RWPE2 (cell line): ENCODE data around the gene FILIP1.

Source experiments
- ATAC-seq: fragments of 200-7000 bp; cut with Tn5 transposase; 3 replicates; pipeline ENCODE4 v1.9.1; 2021; ENCODE audit warnings: low read depth
- DNase-seq: peaks from one replicate; pipeline ENCODE4 v3.0.0-alpha.2; 2020; ENCODE audit warnings: low spot score
- H3K27ac ChIP-seq: fragments of 450-650 bp; 2 replicates; pipeline ENCODE4 v1.5.1; 2017; ENCODE audit warnings: mild to moderate bottlenecking; ENCODE audit not compliant: poor library complexity, severe bottlenecking
- H3K27me3 ChIP-seq: fragments of 250-450 bp; sonication (Bioruptor Pico); 2 replicates; pipeline ENCODE4 v1.5.1; 2021; ENCODE audit warnings: mild to moderate bottlenecking, moderate library complexity; ENCODE audit not compliant: insufficient read depth, poor library complexity, severe bottlenecking
- H3K36me3 ChIP-seq: fragments of 250-450 bp; sonication (Bioruptor Pico); 2 replicates; pipeline ENCODE4 v1.5.1; 2020; ENCODE audit warnings: low read depth, mild to moderate bottlenecking, moderate library complexity
- H3K4me1 ChIP-seq: fragments of 250-450 bp; sonication (Bioruptor Pico); 2 replicates; pipeline ENCODE4 v1.5.1; 2021; ENCODE audit warnings: mild to moderate bottlenecking, moderate library complexity; ENCODE audit not compliant: insufficient read depth, poor library complexity, severe bottlenecking
- H3K4me3 ChIP-seq: fragments of 250-450 bp; sonication (Bioruptor Pico); 2 replicates; pipeline ENCODE4 v1.5.1; 2021; ENCODE audit warnings: mild to moderate bottlenecking, moderate library complexity; ENCODE audit not compliant: severe bottlenecking
- H3K9me3 ChIP-seq: fragments of 250-450 bp; sonication (Bioruptor Pico); 2 replicates; pipeline ENCODE4 v1.5.1; 2021; ENCODE audit warnings: mild to moderate bottlenecking, moderate library complexity; ENCODE audit not compliant: severe bottlenecking
- CTCF ChIP-seq: fragments of 450-650 bp; IDR thresholded peaks from one replicate; pipeline ENCODE4 v1.5.1; 2017; ENCODE audit warnings: mild to moderate bottlenecking, moderate library complexity; ENCODE audit not compliant: poor library complexity, severe bottlenecking

The FILIP1 gene

GRCh38 chr6:75467284-75467683 is 26.3 kb downstream of the FILIP1 start:
- no peak overlapping the region for H3K27ac ChIP-seq
- no peaks in the 10 kb centered on the region for H3K36me3 ChIP-seq
- no peak overlapping the region for H3K4me3 ChIP-seq
- H3K4me1 ChIP-seq, result no peaks in the 10 kb centered on the region
- H3K27me3 ChIP-seq, result no peaks in the 10 kb centered on the region
- no peaks in the 10 kb centered on the region for H3K9me3 ChIP-seq
- DNase-seq (no peak), ATAC-seq (no peak)
- no peak for TF ChIP-seq CTCF

GRCh38 chr6:75466636-75467035 is 27.0 kb downstream of the FILIP1 start:
- no peaks in the 10 kb centered on the region for H3K4me1 ChIP-seq
- H3K9me3 ChIP-seq, result no peaks in the 10 kb centered on the region
- H3K36me3 ChIP-seq, result no peaks in the 10 kb centered on the region
- DNase-seq, result no peak
- no peak for TF ChIP-seq CTCF
- no peak overlapping the region for H3K4me3 ChIP-seq
- no peak for ATAC-seq
- no peaks in the 10 kb centered on the region for H3K27me3 ChIP-seq
- no peak overlapping the region for H3K27ac ChIP-seq

- Histone ChIP-seq H3K27ac (no peak overlapping the region), H3K4me3 (no peak overlapping the region), H3K27me3 (no peaks in the 10 kb centered on the region), H3K4me1 (no peaks in the 10 kb centered on the region), H3K36me3 (no peaks in the 10 kb centered on the region), H3K9me3 (no peaks in the 10 kb centered on the region)
- ATAC-seq, result no peak
- no peak for TF ChIP-seq CTCF
- DNase-seq, result no peak
Observed at GRCh38 chr6:75463908-75464307, 29.7 kb downstream of the FILIP1 start.

DNA sequence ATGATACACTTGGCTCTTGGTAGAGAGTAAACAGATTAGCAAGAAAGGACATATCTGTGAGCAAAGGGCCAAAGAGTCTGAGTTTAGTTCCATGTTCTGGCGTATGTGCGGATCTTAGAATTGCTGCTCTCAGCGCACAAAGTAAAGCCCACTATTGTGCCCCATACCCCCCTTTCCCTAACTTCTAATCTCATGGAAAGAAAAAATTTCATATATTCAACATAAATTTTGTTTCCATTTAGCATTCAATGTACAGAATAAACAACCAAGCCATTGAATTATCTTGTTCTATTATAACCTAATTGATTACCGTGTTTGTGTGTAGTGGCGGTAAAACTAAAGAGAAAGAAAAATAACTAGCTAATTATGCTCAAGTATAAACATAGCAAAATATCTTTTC is 30.5 kb downstream of the FILIP1 start:
- no peaks in the 10 kb centered on the region for H3K9me3 ChIP-seq
- no peak for ATAC-seq
- H3K4me3 ChIP-seq, result no peak overlapping the region
- no peak for DNase-seq
- no peaks in the 10 kb centered on the region for H3K27me3 ChIP-seq
- TF ChIP-seq CTCF, result no peak
- H3K4me1 ChIP-seq, result no peaks in the 10 kb centered on the region
- H3K27ac ChIP-seq, result no peak overlapping the region
- H3K36me3 ChIP-seq, result no peaks in the 10 kb centered on the region

DNA sequence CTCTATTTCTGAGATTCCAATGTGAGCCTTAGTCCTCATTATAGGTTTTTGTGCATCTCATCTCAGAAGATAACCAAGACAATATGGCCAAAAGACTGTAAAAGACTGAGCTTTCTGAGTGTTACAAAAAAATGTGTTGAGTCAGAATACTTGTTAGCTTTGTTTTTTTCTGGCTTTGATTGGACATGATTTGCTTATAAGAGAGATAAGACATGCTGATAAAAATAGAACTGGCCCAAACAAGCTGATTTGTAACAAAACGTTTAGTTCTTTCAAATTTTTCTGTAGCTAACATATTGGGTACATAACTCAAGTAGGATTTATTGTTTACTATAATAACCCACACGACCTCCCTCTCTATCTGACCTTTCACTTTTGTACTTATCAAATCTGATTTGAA is 32.9 kb downstream of the FILIP1 start:
- H3K27me3 ChIP-seq, result no peaks in the 10 kb centered on the region
- H3K27ac ChIP-seq, result no peak overlapping the region
- no peak overlapping the region for H3K4me3 ChIP-seq
- H3K4me1 ChIP-seq, result no peaks in the 10 kb centered on the region
- no peak for TF ChIP-seq CTCF
- ATAC-seq (no peak), DNase-seq (no peak)
- H3K36me3 ChIP-seq, result no peaks in the 10 kb centered on the region
- no peaks in the 10 kb centered on the region for H3K9me3 ChIP-seq
